ENCODE results near the gene STIL.
"Not testable (repeated sequence)": the region's sequence is repeated elsewhere in the genome, so short reads cannot be mapped to it uniquely, and the experiment has no call there.

The STIL gene

DNA sequence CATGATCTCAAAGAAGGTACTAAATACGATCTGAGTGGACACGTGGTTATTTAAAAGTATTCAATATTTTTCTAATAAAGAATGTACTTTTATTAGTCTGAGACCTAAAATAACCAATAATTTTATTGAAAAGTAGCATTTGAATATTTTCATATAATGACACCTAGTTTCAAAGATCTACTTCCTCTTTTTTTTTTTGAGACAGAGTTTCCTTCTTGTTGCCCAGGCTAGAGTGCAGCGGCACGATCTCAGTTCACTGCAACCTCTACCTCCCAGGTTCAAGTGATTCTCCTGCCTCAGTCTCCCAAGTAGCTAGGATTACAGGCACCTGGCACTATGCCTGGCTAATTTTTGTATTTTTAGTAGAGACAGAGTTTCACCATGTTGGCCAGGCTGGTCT, 25.8 kb downstream of the STIL start:
- H3K27me3 Mint-ChIP-seq, H3K9me3 Mint-ChIP-seq, DNase-seq, CTCF ChIA-PET, H3K27ac Mint-ChIP-seq, H3K4me1 Mint-ChIP-seq, H3K4me3 Mint-ChIP-seq: not testable (repeated sequence)
- peaks cover 25% of the 10 kb centered on the region for H3K36me3 Mint-ChIP-seq

- Mint-ChIP-seq H3K27me3 (no peaks in the 10 kb centered on the region), H3K4me3 (no peak overlapping the region), H3K9me3 (no peaks in the 10 kb centered on the region), H3K27ac (no peak overlapping the region), H3K4me1 (peaks cover 2% of the 10 kb centered on the region), H3K36me3 (peaks cover 43% of the 10 kb centered on the region)
- no peak for DNase-seq
- CTCF ChIA-PET, result no interaction called here
Measured at GRCh38 chr1:47280142-47280541, 33.8 kb downstream of the STIL start.

GRCh38 chr1:47276850-47277249, 37.1 kb downstream of the STIL start:
- Mint-ChIP-seq H3K4me3 (no peak overlapping the region), H3K27me3 (no peaks in the 10 kb centered on the region), H3K9me3 (no peaks in the 10 kb centered on the region), H3K36me3 (peaks cover 47% of the 10 kb centered on the region), H3K4me1 (peaks cover 2% of the 10 kb centered on the region), H3K27ac (no peak overlapping the region)
- CTCF ChIA-PET, result interaction anchor here (1.0 kb wide), 1 partner anchor 14 kb away, joined by 3 read pairs; no protein-coding TSS in a partner anchor
- no peak for DNase-seq

DNA sequence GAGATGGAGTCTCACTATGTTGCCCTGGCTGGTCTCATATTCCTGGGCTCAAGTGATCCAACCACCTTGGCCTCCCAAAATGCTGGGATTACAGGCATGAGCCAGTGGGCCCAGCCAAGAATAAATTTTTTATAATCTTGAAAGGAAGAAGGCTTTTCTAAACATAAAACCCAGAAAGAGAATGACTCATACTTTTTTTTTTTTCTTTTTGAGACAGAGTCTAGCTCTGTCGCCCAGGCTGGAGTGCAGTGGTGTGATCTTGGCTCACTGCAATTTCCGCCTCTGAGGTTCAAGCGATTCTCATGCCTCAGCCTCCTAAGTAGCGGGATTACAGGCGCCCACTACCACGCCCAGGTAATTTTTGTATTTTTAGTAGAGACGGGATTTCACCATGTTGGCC, 38.1 kb downstream of the STIL start:
- not testable (repeated sequence) for H3K27me3 Mint-ChIP-seq, H3K4me3 Mint-ChIP-seq, H3K9me3 Mint-ChIP-seq, H3K27ac Mint-ChIP-seq, DNase-seq, H3K4me1 Mint-ChIP-seq
- CTCF ChIA-PET, result interaction anchor here (1.0 kb wide), 1 partner anchor 13 kb away, joined by 3 read pairs; no protein-coding TSS in a partner anchor
- H3K36me3 Mint-ChIP-seq, result peaks cover 44% of the 10 kb centered on the region

GRCh38 chr1:47265529-47265928, 48.4 kb downstream of the STIL start:
- not testable (repeated sequence) for H3K27ac Mint-ChIP-seq, H3K27me3 Mint-ChIP-seq, DNase-seq, H3K9me3 Mint-ChIP-seq, H3K4me3 Mint-ChIP-seq, H3K4me1 Mint-ChIP-seq
- peaks cover 45% of the 10 kb centered on the region for H3K36me3 Mint-ChIP-seq
- CTCF ChIA-PET, result interaction anchor here (1.1 to 1.2 kb wide), 2 partner anchors 73 to 87 kb away, joined by 3 read pairs; no protein-coding TSS in a partner anchor

- no peak overlapping the region for H3K27ac Mint-ChIP-seq
- peak; percentile 66 for DNase-seq
- no peak overlapping the region for H3K4me3 Mint-ChIP-seq
- H3K4me1 Mint-ChIP-seq, result no peaks in the 10 kb centered on the region
- H3K36me3 Mint-ChIP-seq, result peaks cover 42% of the 10 kb centered on the region
- H3K27me3 Mint-ChIP-seq, result no peaks in the 10 kb centered on the region
- H3K9me3 Mint-ChIP-seq, result no peaks in the 10 kb centered on the region
- CTCF ChIA-PET, result interaction anchor here (0.7 to 3.6 kb wide), 17 partner anchors 10 to 175 kb away, joined by 3 to 63 read pairs (median 3); partner anchors contain the start of genes FOXD2 and PDZK1IP1
Measured at GRCh38 chr1:47262787-47263413, 51.0 kb downstream of the STIL start.

DNA sequence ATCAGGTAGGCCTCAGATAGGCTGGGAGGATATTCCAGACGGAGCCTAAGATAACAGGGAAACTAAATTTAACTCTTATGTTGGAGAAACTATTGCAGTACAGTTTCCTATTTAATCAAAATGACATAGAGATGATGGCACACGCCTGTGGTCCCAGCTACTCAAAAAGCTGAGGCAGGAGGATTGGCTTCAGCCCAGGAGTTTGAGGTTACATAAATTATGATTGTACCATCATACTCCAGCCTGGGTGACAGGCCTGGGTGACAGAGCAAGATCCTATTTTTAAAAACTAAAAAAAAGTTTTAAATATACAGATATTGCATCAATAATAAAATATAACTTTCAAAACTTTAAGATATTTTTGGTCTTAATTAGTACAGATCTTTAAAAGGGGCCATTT, 56.7 kb downstream of the STIL start:
- H3K4me3 Mint-ChIP-seq, result no peak overlapping the region
- no peaks in the 10 kb centered on the region for H3K27me3 Mint-ChIP-seq
- H3K36me3 Mint-ChIP-seq, result peaks cover 32% of the 10 kb centered on the region
- no peak for DNase-seq
- H3K27ac Mint-ChIP-seq, result no peak overlapping the region
- CTCF ChIA-PET, result interaction anchor here (0.8 to 1.2 kb wide), 2 partner anchors 9 to 78 kb away, joined by 3 read pairs; no protein-coding TSS in a partner anchor
- H3K4me1 Mint-ChIP-seq, result no peaks in the 10 kb centered on the region
- H3K9me3 Mint-ChIP-seq, result no peaks in the 10 kb centered on the region

GRCh38 chr1:47252795-47253194, 61.2 kb downstream of the STIL start:
- Mint-ChIP-seq H3K27ac (no peak overlapping the region), H3K9me3 (no peaks in the 10 kb centered on the region), H3K4me1 (no peaks in the 10 kb centered on the region), H3K27me3 (no peaks in the 10 kb centered on the region), H3K36me3 (peaks cover 45% of the 10 kb centered on the region), H3K4me3 (no peak overlapping the region)
- DNase-seq, result no peak
- CTCF ChIA-PET, result interaction anchor here (2.7 kb wide), 1 partner anchor 10 kb away, joined by 8 read pairs; no protein-coding TSS in a partner anchor

DNA sequence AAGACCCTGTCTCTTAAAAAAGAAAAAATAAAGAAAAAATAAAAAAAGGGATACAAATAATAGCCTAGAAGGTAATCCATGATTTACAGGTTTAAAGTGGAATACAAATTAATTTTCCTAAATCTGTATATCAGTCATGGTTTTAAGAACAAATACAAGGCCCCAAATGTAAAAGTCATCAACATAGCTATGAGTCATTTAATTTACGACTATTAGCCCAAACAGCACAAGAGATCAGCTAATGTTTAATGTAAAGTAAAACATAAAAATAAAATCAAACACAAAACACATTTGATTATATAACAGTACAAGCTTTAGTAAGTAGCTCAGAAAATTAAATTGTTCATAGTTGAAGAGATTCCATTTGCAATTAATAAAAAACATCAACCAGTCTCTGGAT, 61.6 kb downstream of the STIL start:
- Mint-ChIP-seq H3K4me1 (no peaks in the 10 kb centered on the region), H3K27ac (no peak overlapping the region), H3K36me3 (peaks cover 41% of the 10 kb centered on the region), H3K4me3 (no peak overlapping the region), H3K27me3 (no peaks in the 10 kb centered on the region), H3K9me3 (no peaks in the 10 kb centered on the region)
- no peak for DNase-seq
- CTCF ChIA-PET, result interaction anchor here (1.3 to 2.7 kb wide), 2 partner anchors 11 to 58 kb away, joined by 3 to 8 read pairs; no protein-coding TSS in a partner anchor

DNA sequence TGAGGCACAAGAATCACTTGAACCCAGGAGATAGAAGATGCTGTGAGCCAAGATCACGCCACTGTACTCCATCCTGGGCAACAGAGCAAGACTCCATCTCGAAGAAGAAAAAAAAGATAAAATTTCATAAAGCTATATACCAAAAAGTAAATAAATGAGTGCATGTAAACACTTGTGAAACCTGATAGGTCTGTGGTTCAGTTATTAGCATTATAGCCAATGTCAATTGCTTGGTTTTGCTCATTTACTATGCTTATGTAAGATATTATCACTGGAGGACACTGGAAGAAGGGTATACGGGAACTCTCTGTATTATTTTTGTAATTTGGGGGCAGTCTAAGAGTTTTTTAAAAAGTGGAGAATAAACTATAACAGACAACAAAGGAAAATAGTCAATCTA, 64.2 kb downstream of the STIL start:
- H3K9me3 Mint-ChIP-seq, result no peaks in the 10 kb centered on the region
- peaks cover 31% of the 10 kb centered on the region for H3K36me3 Mint-ChIP-seq
- H3K27ac Mint-ChIP-seq, result no peak overlapping the region
- H3K27me3 Mint-ChIP-seq, result peaks cover 6% of the 10 kb centered on the region
- CTCF ChIA-PET, result no interaction called here
- no peak overlapping the region for H3K4me3 Mint-ChIP-seq
- DNase-seq, result no peak
- no peaks in the 10 kb centered on the region for H3K4me1 Mint-ChIP-seq

DNA sequence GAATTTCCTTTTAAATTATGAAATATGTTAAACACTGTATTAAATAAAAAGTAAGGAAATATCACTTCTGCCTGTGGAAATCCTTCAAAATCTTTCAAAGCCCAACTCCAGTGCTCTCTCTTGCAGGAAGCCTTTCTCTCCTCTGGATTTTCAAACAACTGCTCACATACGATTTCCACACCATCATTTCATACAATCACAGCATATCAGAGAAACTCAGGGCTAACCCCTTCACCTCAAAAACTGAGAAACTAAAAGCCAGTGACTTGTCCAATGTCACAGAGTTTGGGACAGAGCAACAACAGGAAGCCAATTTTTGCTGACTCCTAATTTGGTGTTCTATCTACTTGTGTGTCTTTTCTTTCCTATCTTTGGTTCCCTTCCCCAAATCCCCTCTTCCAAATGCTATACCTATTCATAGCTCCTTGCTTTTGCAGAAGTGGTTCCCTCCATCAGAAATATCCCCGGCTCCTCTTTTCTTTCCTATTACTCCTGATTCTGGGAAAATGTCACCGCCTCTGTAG, 69.5 kb downstream of the STIL start:
- Mint-ChIP-seq H3K4me3 (no peak overlapping the region), H3K36me3 (peaks cover 4% of the 10 kb centered on the region), H3K9me3 (no peaks in the 10 kb centered on the region), H3K27ac (no peak overlapping the region), H3K27me3 (peaks cover 48% of the 10 kb centered on the region), H3K4me1 (peaks cover 4% of the 10 kb centered on the region)
- CTCF ChIA-PET, result no interaction called here
- no peak for DNase-seq

DNA sequence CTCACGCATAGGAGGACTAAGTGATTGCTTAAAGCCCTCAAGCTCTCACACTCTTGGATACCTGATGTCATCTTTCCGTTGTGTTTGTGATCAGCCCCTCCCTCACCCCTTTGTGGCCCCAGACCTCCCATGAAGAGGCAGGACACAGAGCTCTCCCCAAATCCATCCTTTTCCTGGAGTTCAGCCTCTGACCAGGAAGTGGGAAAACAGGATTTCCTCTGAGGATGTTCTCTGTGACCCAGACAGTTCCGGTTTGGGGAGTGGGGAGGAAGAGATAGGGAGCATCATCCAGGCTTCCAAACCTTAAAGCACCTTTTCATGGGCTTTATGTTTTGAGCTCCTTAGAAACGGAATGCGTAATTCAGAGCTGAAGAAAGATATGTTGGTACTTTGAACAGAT, 70.0 kb downstream of the STIL start:
- no peak overlapping the region for H3K27ac Mint-ChIP-seq
- peaks cover 53% of the 10 kb centered on the region for H3K27me3 Mint-ChIP-seq
- H3K9me3 Mint-ChIP-seq, result no peaks in the 10 kb centered on the region
- peaks cover 2% of the 10 kb centered on the region for H3K36me3 Mint-ChIP-seq
- CTCF ChIA-PET, result no interaction called here
- no peak overlapping the region for H3K4me3 Mint-ChIP-seq
- peaks cover 9% of the 10 kb centered on the region for H3K4me1 Mint-ChIP-seq
- DNase-seq, result no peak

DNA sequence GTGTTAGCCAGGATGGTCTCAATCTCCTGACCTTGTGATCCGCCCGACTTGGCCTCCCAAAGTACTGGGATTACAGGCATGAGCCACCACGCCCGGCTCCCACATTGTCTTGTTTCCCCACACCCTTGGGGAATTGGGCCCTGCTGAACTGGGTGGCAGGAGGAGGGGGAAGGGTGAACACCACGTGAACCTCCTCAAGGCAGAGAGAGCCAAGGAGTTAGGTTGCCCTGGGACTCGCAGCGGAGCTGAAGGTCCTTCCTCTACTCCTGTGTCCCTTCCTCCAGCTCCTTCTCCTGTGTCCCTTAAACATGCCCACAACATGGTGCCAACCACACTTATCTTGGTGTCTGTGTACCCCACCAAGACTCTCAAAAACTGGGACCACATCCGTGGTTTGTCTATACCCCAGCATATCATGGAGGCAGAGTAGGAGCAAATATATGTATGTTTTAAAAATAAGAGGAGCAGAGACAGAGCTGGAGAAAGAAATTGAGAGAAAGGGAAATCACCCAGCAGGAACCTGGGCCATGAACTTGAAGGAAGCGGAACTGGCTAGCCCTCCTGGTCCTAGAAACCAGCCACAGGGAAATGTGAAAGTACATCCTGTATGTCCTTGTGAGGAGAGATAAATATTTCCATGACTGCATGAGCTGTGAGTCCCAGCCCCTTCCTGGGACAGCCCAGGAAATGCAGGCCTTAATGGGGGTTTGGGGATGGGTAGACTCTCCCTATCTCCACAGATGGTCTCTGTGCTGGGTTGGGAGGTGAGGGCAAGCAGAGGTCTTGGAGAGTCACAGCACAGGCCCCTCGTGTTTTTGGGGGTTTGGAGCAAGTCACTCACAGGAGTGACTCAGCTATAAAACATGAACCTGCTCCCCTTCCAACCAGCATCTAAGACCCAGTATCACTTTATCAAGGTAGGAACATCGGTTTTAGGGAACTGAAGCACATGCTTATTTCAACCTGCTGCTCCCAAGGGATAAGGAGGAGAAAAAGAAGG, 72.5 kb downstream of the STIL start:
- peaks cover 71% of the 10 kb centered on the region for H3K27me3 Mint-ChIP-seq
- H3K4me1 Mint-ChIP-seq, result peaks cover 22% of the 10 kb centered on the region
- H3K4me3 Mint-ChIP-seq, result no peak overlapping the region
- H3K27ac Mint-ChIP-seq, result no peak overlapping the region
- H3K36me3 Mint-ChIP-seq, result no peaks in the 10 kb centered on the region
- H3K9me3 Mint-ChIP-seq, result no peaks in the 10 kb centered on the region
- CTCF ChIA-PET, result interaction anchor here (1.1 kb wide), 1 partner anchor 66 kb away, joined by 3 read pairs; no protein-coding TSS in a partner anchor
- DNase-seq, result no peak

- no peak for DNase-seq
- peaks cover 27% of the 10 kb centered on the region for H3K4me1 Mint-ChIP-seq
- CTCF ChIA-PET, result interaction anchor here (1.0 to 1.2 kb wide), 2 partner anchors 46 to 198 kb away, joined by 4 to 5 read pairs; partner anchors contain the start of gene FOXD2
- no peaks in the 10 kb centered on the region for H3K9me3 Mint-ChIP-seq
- H3K36me3 Mint-ChIP-seq, result no peaks in the 10 kb centered on the region
- peaks cover 85% of the 10 kb centered on the region for H3K27me3 Mint-ChIP-seq
- H3K4me3 Mint-ChIP-seq, result no peak overlapping the region
- no peak overlapping the region for H3K27ac Mint-ChIP-seq
Measured at GRCh38 chr1:47238935-47239592, 74.9 kb downstream of the STIL start.
